Measurements from ENCODE around the gene EFCAB7.

EFCAB7 gene

GRCh38 chr1:63601463-63601862 lies 78.1 kb downstream of the EFCAB7 start:
- Mint-ChIP-seq H3K27me3 (ENCODE audit: low read depth) (no peaks in the 10 kb centered on the region), H3K36me3 (ENCODE audit: low read depth) (peaks cover 10% of the 10 kb centered on the region), H3K9me3 (no peaks in the 10 kb centered on the region), H3K4me3 (no peak overlapping the region), H3K4me1 (ENCODE audit: low read depth) (peaks cover 9% of the 10 kb centered on the region), H3K27ac (no peak overlapping the region)
- no peak for DNase-seq (ENCODE audit: low spot score)

- peaks cover 7% of the 10 kb centered on the region for H3K36me3 Mint-ChIP-seq (ENCODE audit: low read depth)
- peaks cover 6% of the 10 kb centered on the region for H3K4me1 Mint-ChIP-seq (ENCODE audit: low read depth)
- H3K27me3 Mint-ChIP-seq (ENCODE audit: low read depth): no peaks in the 10 kb centered on the region
- no peak overlapping the region for H3K4me3 Mint-ChIP-seq
- H3K9me3 Mint-ChIP-seq: no peaks in the 10 kb centered on the region
- no peak overlapping the region for H3K27ac Mint-ChIP-seq
- DNase-seq (ENCODE audit: low spot score): no peak
These were observed 78.6 kb downstream of the EFCAB7 start for GRCh38 chr1:63601912-63602311.

- no peaks in the 10 kb centered on the region for H3K27me3 Mint-ChIP-seq (ENCODE audit: low read depth)
- DNase-seq (ENCODE audit: low spot score): no peak
- no peaks in the 10 kb centered on the region for H3K9me3 Mint-ChIP-seq
- H3K4me3 Mint-ChIP-seq: no peak overlapping the region
- H3K4me1 Mint-ChIP-seq (ENCODE audit: low read depth): peaks cover 6% of the 10 kb centered on the region
- H3K36me3 Mint-ChIP-seq (ENCODE audit: low read depth): peaks cover 5% of the 10 kb centered on the region
- peak overlapping the region; percentile 32 for H3K27ac Mint-ChIP-seq
These were observed 79.3 kb downstream of the EFCAB7 start for GRCh38 chr1:63602629-63603028.

- no peaks in the 10 kb centered on the region for H3K27me3 Mint-ChIP-seq (ENCODE audit: low read depth)
- H3K4me1 Mint-ChIP-seq (ENCODE audit: low read depth): peaks cover 11% of the 10 kb centered on the region
- H3K36me3 Mint-ChIP-seq (ENCODE audit: low read depth): peaks cover 5% of the 10 kb centered on the region
- no peak overlapping the region for H3K4me3 Mint-ChIP-seq
- no peak for DNase-seq (ENCODE audit: low spot score)
- H3K9me3 Mint-ChIP-seq: no peaks in the 10 kb centered on the region
- H3K27ac Mint-ChIP-seq: no peak overlapping the region
These were observed 80.5 kb downstream of the EFCAB7 start for GRCh38 chr1:63603810-63604209.

- no peak for DNase-seq (ENCODE audit: low spot score)
- peaks cover 8% of the 10 kb centered on the region for H3K36me3 Mint-ChIP-seq (ENCODE audit: low read depth)
- no peak overlapping the region for H3K4me3 Mint-ChIP-seq
- H3K27ac Mint-ChIP-seq: no peak overlapping the region
- H3K9me3 Mint-ChIP-seq: no peaks in the 10 kb centered on the region
- peaks cover 17% of the 10 kb centered on the region for H3K4me1 Mint-ChIP-seq (ENCODE audit: low read depth)
- H3K27me3 Mint-ChIP-seq (ENCODE audit: low read depth): no peaks in the 10 kb centered on the region
These were observed 84.0 kb downstream of the EFCAB7 start for GRCh38 chr1:63607322-63607721.

- no peaks in the 10 kb centered on the region for H3K9me3 Mint-ChIP-seq
- H3K27ac Mint-ChIP-seq: no peak overlapping the region
- peaks cover 4% of the 10 kb centered on the region for H3K36me3 Mint-ChIP-seq (ENCODE audit: low read depth)
- no peaks in the 10 kb centered on the region for H3K27me3 Mint-ChIP-seq (ENCODE audit: low read depth)
- no peak for DNase-seq (ENCODE audit: low spot score)
- peaks cover 15% of the 10 kb centered on the region for H3K4me1 Mint-ChIP-seq (ENCODE audit: low read depth)
- H3K4me3 Mint-ChIP-seq: no peak overlapping the region
These were observed 87.9 kb downstream of the EFCAB7 start for GRCh38 chr1:63611231-63611630.

GRCh38 chr1:63612564-63612963 lies 89.2 kb downstream of the EFCAB7 start:
- Mint-ChIP-seq H3K36me3 (ENCODE audit: low read depth) (peaks cover 4% of the 10 kb centered on the region), H3K27me3 (ENCODE audit: low read depth) (no peaks in the 10 kb centered on the region), H3K4me3 (no peak overlapping the region), H3K4me1 (ENCODE audit: low read depth) (peaks cover 17% of the 10 kb centered on the region), H3K9me3 (no peaks in the 10 kb centered on the region), H3K27ac (no peak overlapping the region)
- DNase-seq (ENCODE audit: low spot score): no peak

DNA sequence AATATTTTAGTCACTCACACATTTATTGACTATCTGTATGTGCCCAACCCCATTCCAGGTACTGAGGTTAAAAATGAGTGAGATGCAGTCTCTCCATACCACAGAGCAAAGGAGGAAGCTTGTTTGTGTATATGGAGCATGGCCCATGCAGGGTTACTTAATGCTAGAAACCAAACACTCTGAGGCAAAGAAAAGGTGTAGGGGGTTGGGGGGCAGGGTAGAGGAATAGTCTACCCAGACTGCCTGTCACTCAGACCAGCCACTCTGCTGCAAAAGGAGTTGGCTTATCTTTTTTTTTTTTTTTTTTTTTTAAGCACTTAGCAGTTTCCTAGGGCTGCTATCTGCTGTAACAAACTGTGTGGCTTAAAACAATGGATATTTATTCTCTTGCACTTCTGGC lies 89.6 kb downstream of the EFCAB7 start:
- peaks cover 21% of the 10 kb centered on the region for H3K4me1 Mint-ChIP-seq (ENCODE audit: low read depth)
- no peak overlapping the region for H3K27ac Mint-ChIP-seq
- no peaks in the 10 kb centered on the region for H3K27me3 Mint-ChIP-seq (ENCODE audit: low read depth)
- no peak for DNase-seq (ENCODE audit: low spot score)
- no peak overlapping the region for H3K4me3 Mint-ChIP-seq
- peaks cover 4% of the 10 kb centered on the region for H3K36me3 Mint-ChIP-seq (ENCODE audit: low read depth)
- H3K9me3 Mint-ChIP-seq: no peaks in the 10 kb centered on the region

- H3K27me3 Mint-ChIP-seq (ENCODE audit: low read depth): no peaks in the 10 kb centered on the region
- H3K4me1 Mint-ChIP-seq (ENCODE audit: low read depth): peaks cover 9% of the 10 kb centered on the region
- no peaks in the 10 kb centered on the region for H3K9me3 Mint-ChIP-seq
- no peaks in the 10 kb centered on the region for H3K36me3 Mint-ChIP-seq (ENCODE audit: low read depth)
- DNase-seq (ENCODE audit: low spot score): peak; percentile 45
- H3K4me3 Mint-ChIP-seq: no peak overlapping the region
- no peak overlapping the region for H3K27ac Mint-ChIP-seq
These were observed 92.6 kb downstream of the EFCAB7 start for GRCh38 chr1:63615768-63616420.

DNA sequence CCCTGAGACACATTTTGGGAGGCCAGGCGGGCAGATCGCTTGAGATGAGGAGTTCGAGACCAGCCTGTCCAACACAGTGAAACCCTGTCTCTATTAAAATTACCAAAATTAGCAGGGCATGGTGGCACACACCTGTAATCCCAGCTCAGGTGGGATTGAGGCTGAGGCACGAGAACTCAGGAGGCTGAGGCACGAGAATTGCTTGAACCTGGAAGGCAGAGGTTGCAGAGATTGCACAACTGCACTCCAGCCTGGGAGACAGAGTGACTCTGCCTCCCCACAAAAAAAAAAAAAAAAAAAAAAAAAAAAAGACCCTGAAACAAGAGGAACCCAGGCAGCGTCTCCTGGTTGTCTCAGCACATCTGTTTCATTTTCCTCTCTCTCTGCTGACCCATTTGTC lies 94.1 kb downstream of the EFCAB7 start:
- Mint-ChIP-seq H3K9me3 (no peaks in the 10 kb centered on the region), H3K4me3 (no peak overlapping the region), H3K27me3 (ENCODE audit: low read depth) (no peaks in the 10 kb centered on the region), H3K27ac (peak overlapping the region; percentile 35), H3K4me1 (ENCODE audit: low read depth) (peaks cover 8% of the 10 kb centered on the region), H3K36me3 (ENCODE audit: low read depth) (peaks cover under 1% of the 10 kb centered on the region)
- no peak for DNase-seq (ENCODE audit: low spot score)

GRCh38 chr1:63618011-63618410 lies 94.7 kb downstream of the EFCAB7 start:
- peaks cover 8% of the 10 kb centered on the region for H3K4me1 Mint-ChIP-seq (ENCODE audit: low read depth)
- H3K36me3 Mint-ChIP-seq (ENCODE audit: low read depth): peaks cover 2% of the 10 kb centered on the region
- no peak overlapping the region for H3K27ac Mint-ChIP-seq
- H3K4me3 Mint-ChIP-seq: no peak overlapping the region
- H3K9me3 Mint-ChIP-seq: no peaks in the 10 kb centered on the region
- no peaks in the 10 kb centered on the region for H3K27me3 Mint-ChIP-seq (ENCODE audit: low read depth)
- DNase-seq (ENCODE audit: low spot score): no peak

DNA sequence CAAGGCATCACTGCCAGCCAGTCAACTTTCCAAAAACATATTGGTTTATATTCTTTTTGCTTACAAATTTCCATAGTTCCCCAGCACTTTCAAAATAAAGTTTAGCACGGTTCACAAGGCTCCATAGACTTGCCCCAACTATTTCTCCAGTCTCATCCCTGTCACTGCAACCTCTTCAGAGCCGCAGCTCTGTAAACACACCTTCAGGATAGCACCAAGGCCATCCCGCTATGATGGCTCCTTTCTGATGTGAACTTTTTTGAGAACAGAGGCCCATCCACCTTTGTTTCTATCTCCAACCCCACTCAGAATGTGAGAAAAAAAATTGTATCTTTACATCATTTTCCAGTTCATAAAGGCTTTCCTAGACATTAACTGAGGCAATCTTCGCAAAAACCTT lies 96.2 kb downstream of the EFCAB7 start:
- Mint-ChIP-seq H3K4me1 (ENCODE audit: low read depth) (peaks cover 8% of the 10 kb centered on the region), H3K27ac (no peak overlapping the region), H3K4me3 (no peak overlapping the region), H3K27me3 (ENCODE audit: low read depth) (no peaks in the 10 kb centered on the region), H3K9me3 (no peaks in the 10 kb centered on the region), H3K36me3 (ENCODE audit: low read depth) (peaks cover 3% of the 10 kb centered on the region)
- DNase-seq (ENCODE audit: low spot score): no peak

- Mint-ChIP-seq H3K36me3 (ENCODE audit: low read depth) (peaks cover 3% of the 10 kb centered on the region), H3K27me3 (ENCODE audit: low read depth) (no peaks in the 10 kb centered on the region), H3K4me3 (no peak overlapping the region), H3K27ac (no peak overlapping the region), H3K4me1 (ENCODE audit: low read depth) (peaks cover 12% of the 10 kb centered on the region), H3K9me3 (no peaks in the 10 kb centered on the region)
- DNase-seq (ENCODE audit: low spot score): no peak
These were observed 97.3 kb downstream of the EFCAB7 start for GRCh38 chr1:63620671-63621070.

- no peaks in the 10 kb centered on the region for H3K27me3 Mint-ChIP-seq (ENCODE audit: low read depth)
- H3K9me3 Mint-ChIP-seq: no peaks in the 10 kb centered on the region
- H3K36me3 Mint-ChIP-seq (ENCODE audit: low read depth): peaks cover 3% of the 10 kb centered on the region
- no peak overlapping the region for H3K4me3 Mint-ChIP-seq
- DNase-seq (ENCODE audit: low spot score): no peak
- peaks cover 13% of the 10 kb centered on the region for H3K4me1 Mint-ChIP-seq (ENCODE audit: low read depth)
- H3K27ac Mint-ChIP-seq: no peak overlapping the region
These were observed 97.8 kb downstream of the EFCAB7 start for GRCh38 chr1:63621075-63621474.

DNA sequence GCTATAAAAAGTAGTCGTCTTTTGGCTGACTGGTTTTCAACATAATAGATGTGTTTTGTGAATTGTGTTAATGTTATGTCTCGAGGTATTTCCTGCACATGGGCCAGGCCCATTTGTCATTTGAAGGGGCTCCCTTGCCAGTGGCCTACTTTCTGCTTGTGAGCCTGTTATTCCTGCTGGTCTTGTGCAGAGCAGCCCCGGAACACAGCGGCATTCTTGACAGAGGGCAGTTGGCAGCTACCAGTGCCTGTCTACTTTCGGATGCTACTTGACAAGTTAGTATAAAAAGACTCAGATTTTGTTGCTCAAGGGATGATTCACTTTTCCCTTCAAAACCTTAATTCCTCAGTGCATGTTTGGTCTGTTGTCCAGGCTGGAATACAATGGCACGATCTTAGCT lies 98.4 kb downstream of the EFCAB7 start:
- Mint-ChIP-seq H3K27ac (no peak overlapping the region), H3K9me3 (no peaks in the 10 kb centered on the region), H3K27me3 (ENCODE audit: low read depth) (no peaks in the 10 kb centered on the region), H3K36me3 (ENCODE audit: low read depth) (peaks cover 3% of the 10 kb centered on the region), H3K4me3 (no peak overlapping the region), H3K4me1 (ENCODE audit: low read depth) (peaks cover 15% of the 10 kb centered on the region)
- DNase-seq (ENCODE audit: low spot score): no peak

All from T-helper 2 cell treated with Interferon-gamma antibody and Interleukin-4, amounts not matched to agents 5 μg/mL and 100 μg/mL, for 36 hours (primary cell).